Body of pancreas (tissue), 4 donors: ENCODE measurements around the gene LCN6. TPM values are rescaled to one million over a fixed set of nuclear protein-coding genes. Genes with fewer than 3 reads are reported as not detected.

Experiments used
- ATAC-seq: fragments of 150-250 bp; one replicate; pipeline ENCODE4 v1.9.1; 2016
- DNase-seq, 4 donors: peaks; one replicate each; pipeline ENCODE4 v3.0.0-alpha.2; 2019
- H3K27ac ChIP-seq, 4 donors: fragments of 200-600 bp; sonication (generic); 1 replicate in 3 of 4; 2 replicates in 1 of 4; pipeline versions ENCODE4 v1.5.1 to v1.6.1; 2016 to 2019; ENCODE audit warnings: mild to moderate bottlenecking in 1 of 4, mixed read lengths in 1 of 4, moderate library complexity in 1 of 4
- H3K27me3 ChIP-seq, 2 donors: fragments of 200-600 bp; sonication (generic); one replicate each; pipeline ENCODE4 v1.6.0; 2016; ENCODE audit warnings: mild to moderate bottlenecking in 1 of 2
- H3K36me3 ChIP-seq, 2 donors: fragments of 200-600 bp; sonication (generic); replicated peaks in 1 of 2; 2 replicates each; pipeline ENCODE4 v1.5.1; 2016; ENCODE audit warnings: low read depth in 2 of 2; ENCODE audit not compliant: insufficient read depth in 1 of 2
- H3K4me1 ChIP-seq: fragments of 200-600 bp; sonication (generic); one replicate; pipeline ENCODE4 v1.6.0; 2016
- H3K4me3 ChIP-seq, 2 donors: fragments of 200-600 bp; sonication (generic); 1 replicate in 1 of 2; 2 replicates in 1 of 2; pipeline ENCODE4 v1.5.1; 2016 to 2019
- H3K9me3 ChIP-seq, 3 donors: fragments of 200-600 bp; sonication (generic); 1 replicate in 2 of 3; 2 replicates in 1 of 3; pipeline ENCODE4 v1.5.1; 2016
- CTCF ChIP-seq, 7 experiments: fragments of 450-650 bp in 4 of 7; fragments of 200-600 bp in 3 of 7; sonication (generic) in 3 of 7; IDR thresholded peaks; one replicate each; pipeline ENCODE4 v1.5.1; 2016 to 2019; ENCODE audit warnings: antibody characterized with exemption in 7 of 7
- POLR2A ChIP-seq, 3 donors: fragments of 450-650 bp; IDR thresholded peaks; one replicate each; pipeline ENCODE4 v1.6.1; 2016; ENCODE audit warnings: antibody characterized with exemption in 3 of 3, mild to moderate bottlenecking in 2 of 3
- WGBS, 2 donors: methylation state at CpG; one replicate each; pipeline ENCODE4 v1.1.5; 2017; 5-methylcytosine and 5-hydroxymethylcytosine counted together
- intact Hi-C: fragments of 100-400 bp; cut with DNase I; formaldehyde crosslinking; loops from one replicate; pipeline ENCODE4 v1.15.1; 2023
- total RNA-seq, 2 donors: library from RNA; depleted of rRNA; stranded (reverse); fragments of >200 nt; gene quantifications; one replicate each; pipeline ENCODE4 v1.1.0, GENCODE V29; 2016

Gene LCN6
- total RNA-seq, 2 donors from 2014 or later: not detected

DNA sequence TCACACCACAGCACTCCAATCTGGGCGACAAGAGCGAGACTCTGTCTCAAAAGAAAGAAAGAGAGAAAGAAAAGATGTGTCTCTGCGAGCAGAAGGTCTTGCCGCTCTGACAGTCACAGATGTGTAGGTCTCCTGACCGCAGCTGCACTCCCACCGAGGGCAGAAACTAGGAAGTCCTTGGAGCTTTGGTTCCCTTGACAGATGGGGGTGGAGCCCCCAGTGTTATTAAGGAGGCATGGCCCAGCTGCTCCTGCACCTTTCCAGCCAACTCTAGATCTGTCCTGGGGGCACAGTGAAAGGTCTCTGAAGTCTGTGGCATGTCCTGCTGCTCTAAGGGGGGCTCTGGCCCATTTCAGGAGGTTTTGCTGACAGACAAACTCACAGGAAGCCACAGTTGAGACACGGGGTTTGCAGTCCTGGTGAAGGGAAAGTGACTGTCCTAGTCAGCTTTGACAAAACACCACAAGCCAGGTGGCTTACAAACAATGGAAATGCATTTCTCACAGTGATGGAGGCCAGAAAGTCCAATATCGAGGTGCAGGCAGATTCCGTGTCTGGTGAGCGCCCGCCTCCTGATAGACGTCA, 45.0 kb downstream of the LCN6 start:
- TF ChIP-seq POLR2A (IDR thresholded peaks at IDR 0.05): no peak
- no peak for TF ChIP-seq CTCF (IDR thresholded peaks at IDR 0.05)
- WGBS, 2 donors: 77 to 88% methylated on average over 12 of the region's 12 CpGs
- Histone ChIP-seq H3K27ac (no peak overlapping the region), H3K36me3 (no peaks in the 10 kb centered on the region), H3K27me3 (no peaks in the 10 kb centered on the region), H3K9me3 (no peaks in the 10 kb centered on the region), H3K4me3 (no peak overlapping the region), H3K4me1 (peaks cover 9% of the 10 kb centered on the region)
- intact Hi-C loops: no loop called here
- DNase-seq (no peak), ATAC-seq (no peak)

- H3K4me3 ChIP-seq: no peak overlapping the region
- 65 to 78% methylated on average over 10 of the region's 10 CpGs for WGBS, 2 donors
- ATAC-seq (no peak), DNase-seq (no peak)
- TF ChIP-seq CTCF (IDR thresholded peaks at IDR 0.05) (no peak), POLR2A (IDR thresholded peaks at IDR 0.05) (no peak)
- H3K27ac ChIP-seq: no peak overlapping the region
- intact Hi-C loops: no loop called here
- no peaks in the 10 kb centered on the region for H3K9me3 ChIP-seq
- H3K36me3 ChIP-seq: no peaks in the 10 kb centered on the region
- no peaks in the 10 kb centered on the region for H3K27me3 ChIP-seq
- peaks cover 24% of the 10 kb centered on the region for H3K4me1 ChIP-seq
Observed at GRCh38 chr9:136701668-136702053, 46.7 kb downstream of the LCN6 start.

GRCh38 chr9:136700959-136701667, 47.2 kb downstream of the LCN6 start:
- Histone ChIP-seq H3K36me3 (no peaks in the 10 kb centered on the region), H3K9me3 (no peaks in the 10 kb centered on the region), H3K4me3 (no peak overlapping the region), H3K27ac (no peak overlapping the region), H3K4me1 (peaks cover 29% of the 10 kb centered on the region), H3K27me3 (no peaks in the 10 kb centered on the region)
- TF ChIP-seq CTCF (IDR thresholded peaks at IDR 0.05) (no peak), POLR2A (IDR thresholded peaks at IDR 0.05) (no peak)
- 50 to 67% methylated on average over 32 to 38 of the region's 38 CpGs for WGBS, 2 donors
- intact Hi-C loops: no loop called here
- DNase-seq (peak in 1 of 4 donors; percentile 4), ATAC-seq (no peak)

DNA sequence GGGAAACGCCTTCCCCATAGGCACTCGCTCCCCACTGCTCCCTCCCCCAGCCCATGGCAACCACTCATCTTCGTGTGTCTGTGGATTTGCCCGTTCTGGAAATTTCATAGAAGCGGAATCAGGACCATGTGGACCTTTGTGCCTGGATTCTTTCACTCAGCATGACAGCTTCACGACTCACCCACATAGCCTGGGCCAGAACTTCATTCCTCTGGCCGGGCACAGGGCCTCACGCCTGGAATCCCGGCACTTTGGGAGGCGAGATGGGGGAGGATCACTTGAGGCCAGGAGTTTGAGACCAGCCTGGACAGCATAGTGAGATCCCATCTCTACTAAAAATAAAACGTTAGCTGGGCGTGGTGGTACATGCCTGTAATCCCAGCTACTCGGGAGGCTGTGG, 48.0 kb downstream of the LCN6 start:
- H3K4me1 ChIP-seq: peaks cover 37% of the 10 kb centered on the region
- intact Hi-C loops: no loop called here
- H3K4me3 ChIP-seq: no peak overlapping the region
- H3K27ac ChIP-seq: no peak overlapping the region
- H3K36me3 ChIP-seq: no peaks in the 10 kb centered on the region
- no peaks in the 10 kb centered on the region for H3K27me3 ChIP-seq
- no peak for DNase-seq
- WGBS, 2 donors: 78 to 82% methylated on average over 13 of the region's 13 CpGs
- ATAC-seq: no peak
- H3K9me3 ChIP-seq: no peaks in the 10 kb centered on the region
- TF ChIP-seq POLR2A (IDR thresholded peaks at IDR 0.05) (no peak), CTCF (IDR thresholded peaks at IDR 0.05) (no peak)
